GM18873 (cell line): ENCODE data around the gene CATSPER3.

ENCODE experiments used
- ATAC-seq: cut with Tn5 transposase; IDR thresholded peaks from one replicate; pipeline ENCODE4 v1.9.1; 2021; ENCODE audit warnings: mild to moderate bottlenecking, moderate library complexity, moderate number of reproducible peaks; ENCODE audit not compliant: unreplicated experiment, low FRiP score

CATSPER3 gene

GRCh38 chr5:134967607-134968006 is at the start of gene CATSPER3:
TSS of gene CATSPER3 (plus strand) at chr5:134967907. CDS start at chr5:134967992, 85 bp downstream.
- no peak for ATAC-seq

GRCh38 chr5:134918861-134919260 is 48.8 kb upstream of the CATSPER3 start:
- ATAC-seq = no peak

- no peak for ATAC-seq
These were observed 46.7 kb upstream of the CATSPER3 start for GRCh38 chr5:134920848-134921575.

- no peak for ATAC-seq
These were observed 35.2 kb upstream of the CATSPER3 start for GRCh38 chr5:134932508-134932907.

- no peak for ATAC-seq
These were observed 33.5 kb upstream of the CATSPER3 start for GRCh38 chr5:134934202-134934601.

- no peak for ATAC-seq
These were observed 31.8 kb upstream of the CATSPER3 start for GRCh38 chr5:134935711-134936602.

- ATAC-seq = no peak
These were observed 30.2 kb upstream of the CATSPER3 start for GRCh38 chr5:134937526-134937925.

- no peak for ATAC-seq
These were observed 29.7 kb upstream of the CATSPER3 start for GRCh38 chr5:134938030-134938429.

- ATAC-seq = no peak
These were observed 28.2 kb upstream of the CATSPER3 start for GRCh38 chr5:134939500-134939899.

GRCh38 chr5:134943547-134943946 is 24.2 kb upstream of the CATSPER3 start:
- no peak for ATAC-seq

- no peak for ATAC-seq
These were observed 23.1 kb upstream of the CATSPER3 start for GRCh38 chr5:134944630-134945029.

GRCh38 chr5:134945041-134945440 is 22.7 kb upstream of the CATSPER3 start:
- no peak for ATAC-seq

- no peak for ATAC-seq
These were observed 18.8 kb upstream of the CATSPER3 start for GRCh38 chr5:134948911-134949310.

- no peak for ATAC-seq
These were observed 18.4 kb upstream of the CATSPER3 start for GRCh38 chr5:134949316-134949715.

- ATAC-seq = no peak
These were observed 9.6 kb upstream of the CATSPER3 start for GRCh38 chr5:134957920-134958608.

- ATAC-seq = no peak
These were observed 9.0 kb upstream of the CATSPER3 start for GRCh38 chr5:134958755-134959154.

- ATAC-seq = no peak
These were observed 4.6 kb upstream of the CATSPER3 start for GRCh38 chr5:134963098-134963497.

GRCh38 chr5:134964359-134965270 is 3.1 kb upstream of the CATSPER3 start:
- no peak for ATAC-seq

GRCh38 chr5:134965271-134965825 is 2.4 kb upstream of the CATSPER3 start:
- ATAC-seq = no peak

- ATAC-seq = no peak
These were observed 348 bp downstream of the CATSPER3 start for GRCh38 chr5:134968055-134968454.
